Measurements from ENCODE around the gene SCML1.

Gene SCML1

DNA sequence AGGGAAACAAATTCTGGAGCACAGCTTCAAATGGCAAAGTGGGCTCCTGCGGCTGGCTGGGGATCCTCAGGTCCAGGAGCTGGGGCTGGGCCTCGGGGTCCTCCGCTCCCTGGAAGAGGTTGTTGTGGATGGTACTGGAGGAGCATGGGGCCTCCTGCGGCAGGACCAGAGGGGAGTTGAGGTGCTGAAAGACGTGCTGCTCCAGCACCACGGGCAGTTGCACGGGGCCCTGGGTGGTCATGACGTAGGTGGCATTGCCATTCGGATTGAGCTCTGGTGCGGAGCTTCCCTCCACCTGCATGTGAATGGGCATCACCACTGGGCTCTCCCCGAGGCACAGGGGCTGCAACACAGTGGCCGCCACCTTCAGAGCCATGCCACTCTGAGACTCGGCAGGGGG lies 64.1 kb downstream of the SCML1 start:
- DNase-seq, result no peak

DNA sequence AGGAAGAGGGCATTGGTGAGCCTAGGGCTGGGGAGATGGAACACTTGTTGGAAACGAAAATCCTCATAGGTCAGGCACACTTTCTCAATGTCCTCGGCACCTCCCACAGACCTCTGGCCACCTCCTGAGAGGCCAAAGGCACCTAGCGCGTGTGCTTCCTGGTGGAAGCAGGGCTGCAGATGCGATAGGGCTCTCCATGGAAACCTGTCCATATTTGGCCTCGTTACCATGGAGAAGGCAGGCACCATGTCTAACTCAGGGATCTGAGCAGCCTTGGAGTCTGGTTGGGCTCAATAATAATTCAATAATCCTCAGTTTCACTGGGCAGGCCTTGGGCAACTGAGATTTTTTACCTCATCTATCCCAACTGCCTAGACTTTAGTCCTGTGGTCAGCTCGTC lies 65.5 kb downstream of the SCML1 start:
- no peak for DNase-seq

- DNase-seq, result no peak
Measured at GRCh38 chrX:17803449-17803848, 66.2 kb downstream of the SCML1 start.
